ENCODE data around the gene SMYD1.

DNA sequence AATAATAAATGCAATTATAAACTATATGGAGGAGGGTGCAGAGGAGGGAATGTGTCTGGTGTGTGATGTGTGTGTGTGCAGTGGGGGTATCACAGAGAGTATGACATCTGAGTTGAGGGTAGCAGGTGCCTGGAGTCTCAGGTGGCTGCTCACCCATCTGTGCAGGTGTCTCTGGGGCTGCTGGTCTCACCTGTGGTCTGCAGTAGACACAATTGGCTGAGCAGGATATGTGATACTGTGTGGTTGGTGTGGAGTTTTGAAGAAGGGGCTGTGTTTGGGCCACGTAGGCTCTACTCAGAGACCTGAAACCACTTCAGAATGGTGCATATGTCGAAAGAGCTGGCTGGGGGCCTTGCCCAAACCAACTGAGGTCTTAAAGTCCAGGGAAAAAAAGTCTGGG is 43.2 kb downstream of the SMYD1 start:
- TF ChIP-seq EZH2 (IDR thresholded peaks at IDR 0.05; ENCODE audit: borderline replicate concordance, insufficient read depth, low read length, poor library complexity, severe bottlenecking), result no peak
- TF ChIP-seq, protein P1, sequence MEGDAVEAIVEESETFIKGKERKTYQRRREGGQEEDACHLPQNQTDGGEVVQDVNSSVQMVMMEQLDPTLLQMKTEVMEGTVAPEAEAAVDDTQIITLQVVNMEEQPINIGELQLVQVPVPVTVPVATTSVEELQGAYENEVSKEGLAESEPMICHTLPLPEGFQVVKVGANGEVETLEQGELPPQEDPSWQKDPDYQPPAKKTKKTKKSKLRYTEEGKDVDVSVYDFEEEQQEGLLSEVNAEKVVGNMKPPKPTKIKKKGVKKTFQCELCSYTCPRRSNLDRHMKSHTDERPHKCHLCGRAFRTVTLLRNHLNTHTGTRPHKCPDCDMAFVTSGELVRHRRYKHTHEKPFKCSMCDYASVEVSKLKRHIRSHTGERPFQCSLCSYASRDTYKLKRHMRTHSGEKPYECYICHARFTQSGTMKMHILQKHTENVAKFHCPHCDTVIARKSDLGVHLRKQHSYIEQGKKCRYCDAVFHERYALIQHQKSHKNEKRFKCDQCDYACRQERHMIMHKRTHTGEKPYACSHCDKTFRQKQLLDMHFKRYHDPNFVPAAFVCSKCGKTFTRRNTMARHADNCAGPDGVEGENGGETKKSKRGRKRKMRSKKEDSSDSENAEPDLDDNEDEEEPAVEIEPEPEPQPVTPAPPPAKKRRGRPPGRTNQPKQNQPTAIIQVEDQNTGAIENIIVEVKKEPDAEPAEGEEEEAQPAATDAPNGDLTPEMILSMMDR (IDR thresholded peaks at IDR 0.05; ENCODE audit: poor library complexity, severe bottlenecking), result no peak

Data from neural cell (in vitro differentiated cells).